ENCODE measurements around the gene C11orf97. TPM values are rescaled to one million over a fixed set of nuclear protein-coding genes. Genes with fewer than 3 reads are reported as not detected.
"Not testable (repeated sequence)": the region's sequence is repeated elsewhere in the genome, so short reads cannot be mapped to it uniquely, and the experiment has no call there.

The C11orf97 gene
- total RNA-seq, 2 experiments from 2014 or later = not detected

- ATAC-seq (no peak), DNase-seq (no peak)
- Mint-ChIP-seq H3K36me3 (ENCODE audit: low read depth) (peaks cover 24% of the 10 kb centered on the region), H3K4me3 (no peak overlapping the region), H3K4me1 (peaks cover 3% of the 10 kb centered on the region), H3K9me3 (ENCODE audit: low read depth) (no peaks in the 10 kb centered on the region), H3K27me3 (no peaks in the 10 kb centered on the region), H3K27ac (no peak overlapping the region)
- intact Hi-C loops (cut with DNase I, micrococcal nuclease) = loop anchor here (10.0 kb wide), 2 partner anchors 577 to 1557 kb away; no protein-coding TSS in a partner anchor
- ChIA-PET CTCF (interaction anchor here (0.7 to 1.0 kb wide), 2 partner anchors 9 to 607 kb away, joined by 3 to 4 read pairs; no protein-coding TSS in a partner anchor), POLR2A (no interaction called here)
Observed at GRCh38 chr11:94501522-94501921, 10.7 kb upstream of the C11orf97 start.

GRCh38 chr11:94504689-94505293 lies 7.5 kb upstream of the C11orf97 start:
- DNase-seq (no peak), ATAC-seq (peak; percentile 72)
- Mint-ChIP-seq H3K27ac (no peak overlapping the region), H3K27me3 (peaks cover 3% of the 10 kb centered on the region), H3K4me1 (no peaks in the 10 kb centered on the region), H3K9me3 (ENCODE audit: low read depth) (no peaks in the 10 kb centered on the region), H3K36me3 (ENCODE audit: low read depth) (peaks cover 2% of the 10 kb centered on the region), H3K4me3 (no peak overlapping the region)
- intact Hi-C loops (cut with DNase I, micrococcal nuclease) = loop anchor here (1.0 to 10.0 kb wide), 7 partner anchors 179 to 1560 kb away; no protein-coding TSS in a partner anchor
- ChIA-PET POLR2A (no interaction called here), CTCF (interaction anchor here (0.6 to 2.9 kb wide), 20 partner anchors 10 to 1276 kb away, joined by 3 to 23 read pairs (median 3); partner anchors contain the start of gene PANX1)

GRCh38 chr11:94506513-94506912 lies 5.7 kb upstream of the C11orf97 start:
- H3K4me3 Mint-ChIP-seq; H3K27me3 Mint-ChIP-seq; H3K27ac Mint-ChIP-seq; H3K36me3 Mint-ChIP-seq (ENCODE audit: low read depth); ATAC-seq; H3K4me1 Mint-ChIP-seq; DNase-seq; POLR2A ChIA-PET; H3K9me3 Mint-ChIP-seq (ENCODE audit: low read depth): not testable (repeated sequence)
- intact Hi-C loops (cut with DNase I, micrococcal nuclease) = loop anchor here (1.0 to 10.0 kb wide), 3 partner anchors 335 to 1562 kb away; no protein-coding TSS in a partner anchor
- CTCF ChIA-PET = interaction anchor here (0.8 to 1.1 kb wide), 3 partner anchors 10 to 612 kb away, joined by 3 to 4 read pairs (median 3); no protein-coding TSS in a partner anchor

- Mint-ChIP-seq H3K4me3 (no peak overlapping the region), H3K9me3 (ENCODE audit: low read depth) (no peaks in the 10 kb centered on the region), H3K27ac (no peak overlapping the region), H3K4me1 (peaks cover 6% of the 10 kb centered on the region), H3K36me3 (ENCODE audit: low read depth) (no peaks in the 10 kb centered on the region), H3K27me3 (peaks cover 11% of the 10 kb centered on the region)
- ChIA-PET POLR2A (no interaction called here), CTCF (interaction anchor here (0.8 to 1.4 kb wide), 3 partner anchors 15 to 612 kb away, joined by 3 to 7 read pairs (median 3); no protein-coding TSS in a partner anchor)
- no peak for DNase-seq
- no peak for ATAC-seq
- intact Hi-C loops (cut with DNase I, micrococcal nuclease) = loop anchor here (10.0 kb wide), 2 partner anchors 583 to 1563 kb away; no protein-coding TSS in a partner anchor
Observed at GRCh38 chr11:94507485-94507884, 4.8 kb upstream of the C11orf97 start.

- Mint-ChIP-seq H3K4me3 (no peak overlapping the region), H3K9me3 (ENCODE audit: low read depth) (no peaks in the 10 kb centered on the region), H3K27ac (no peak overlapping the region), H3K4me1 (peaks cover 9% of the 10 kb centered on the region), H3K27me3 (peaks cover 22% of the 10 kb centered on the region), H3K36me3 (ENCODE audit: low read depth) (no peaks in the 10 kb centered on the region)
- intact Hi-C loops (cut with DNase I, micrococcal nuclease) = loop anchor here in 1 of 2 experiments (2.0 kb wide), 1 partner anchor 30 kb away; the partner anchor contains the start of gene FUT4
- ATAC-seq (no peak), DNase-seq (no peak)
- CTCF ChIA-PET = interaction anchor here (1.1 to 1.5 kb wide), 2 partner anchors 9 to 10 kb away, joined by 4 read pairs; no protein-coding TSS in a partner anchor
- POLR2A ChIA-PET = no interaction called here
Observed at GRCh38 chr11:94513091-94513490, 830 bp downstream of the C11orf97 start.

- intact Hi-C loops (cut with DNase I, micrococcal nuclease) = no loop called here
- Mint-ChIP-seq H3K36me3 (ENCODE audit: low read depth) (no peaks in the 10 kb centered on the region), H3K27me3 (peaks cover 18% of the 10 kb centered on the region)
Observed at GRCh38 chr11:94515398-94515797, 3.1 kb downstream of the C11orf97 start.

GRCh38 chr11:94516725-94517124 lies 4.5 kb downstream of the C11orf97 start:
- no peak overlapping the region for H3K4me3 Mint-ChIP-seq
- peaks cover 17% of the 10 kb centered on the region for H3K27me3 Mint-ChIP-seq
- CTCF ChIA-PET = interaction anchor here (0.8 to 2.8 kb wide), 6 partner anchors 10 to 917 kb away, joined by 3 to 15 read pairs (median 3); no protein-coding TSS in a partner anchor
- intact Hi-C loops (cut with DNase I, micrococcal nuclease) = no loop called here
- DNase-seq (no peak), ATAC-seq (no peak)
- peaks cover 9% of the 10 kb centered on the region for H3K4me1 Mint-ChIP-seq
- H3K27ac Mint-ChIP-seq = no peak overlapping the region
- no peaks in the 10 kb centered on the region for H3K36me3 Mint-ChIP-seq (ENCODE audit: low read depth)
- no peaks in the 10 kb centered on the region for H3K9me3 Mint-ChIP-seq (ENCODE audit: low read depth)
- POLR2A ChIA-PET = no interaction called here

More at GRCh38 chr11:94515398-94515797, 3.1 kb downstream of the C11orf97 start:
- Mint-ChIP-seq H3K4me3 (no peak overlapping the region), H3K27ac (no peak overlapping the region), H3K4me1 (peaks cover 9% of the 10 kb centered on the region), H3K9me3 (ENCODE audit: low read depth) (no peaks in the 10 kb centered on the region)
- DNase-seq (no peak), ATAC-seq (no peak)
- POLR2A ChIA-PET = no interaction called here
- CTCF ChIA-PET = interaction anchor here (0.6 to 1.2 kb wide), 4 partner anchors 8 to 344 kb away, joined by 3 to 4 read pairs (median 3); no protein-coding TSS in a partner anchor

GRCh38 chr11:94518300-94518699 lies 6.0 kb downstream of the C11orf97 start:
- H3K27ac Mint-ChIP-seq = no peak overlapping the region
- intact Hi-C loops (cut with DNase I, micrococcal nuclease) = loop anchor here in 1 of 2 experiments (2.0 kb wide), 1 partner anchor 379 kb away; no protein-coding TSS in a partner anchor
- H3K4me1 Mint-ChIP-seq = no peaks in the 10 kb centered on the region
- no peaks in the 10 kb centered on the region for H3K9me3 Mint-ChIP-seq (ENCODE audit: low read depth)
- ChIA-PET POLR2A (interaction anchor here (0.7 kb wide), 1 partner anchor 322 kb away, joined by 3 read pairs; no protein-coding TSS in a partner anchor), CTCF (interaction anchor here (0.6 to 2.8 kb wide), 2 partner anchors 13 to 383 kb away, joined by 3 to 15 read pairs; no protein-coding TSS in a partner anchor)
- DNase-seq = no peak
- H3K36me3 Mint-ChIP-seq (ENCODE audit: low read depth) = no peaks in the 10 kb centered on the region
- ATAC-seq = no peak
- H3K4me3 Mint-ChIP-seq = no peak overlapping the region
- H3K27me3 Mint-ChIP-seq = peaks cover 8% of the 10 kb centered on the region

GRCh38 chr11:94519478-94520084 lies 7.3 kb downstream of the C11orf97 start:
- CTCF ChIA-PET = interaction anchor here (0.5 to 3.0 kb wide), 17 partner anchors 8 to 408 kb away, joined by 3 to 11 read pairs (median 4); no protein-coding TSS in a partner anchor
- no peaks in the 10 kb centered on the region for H3K9me3 Mint-ChIP-seq (ENCODE audit: low read depth)
- peak; percentile 30 for ATAC-seq
- POLR2A ChIA-PET = no interaction called here
- DNase-seq = no peak
- no peak overlapping the region for H3K27ac Mint-ChIP-seq
- H3K36me3 Mint-ChIP-seq (ENCODE audit: low read depth) = no peaks in the 10 kb centered on the region
- intact Hi-C loops (cut with DNase I, micrococcal nuclease) = loop anchor here (1.0 to 5.0 kb wide), 4 partner anchors 84 to 1908 kb away; no protein-coding TSS in a partner anchor
- peaks cover 12% of the 10 kb centered on the region for H3K27me3 Mint-ChIP-seq
- no peaks in the 10 kb centered on the region for H3K4me1 Mint-ChIP-seq
- no peak overlapping the region for H3K4me3 Mint-ChIP-seq

GRCh38 chr11:94521684-94522083 lies 9.4 kb downstream of the C11orf97 start:
- CTCF ChIA-PET = interaction anchor here (1.4 to 3.0 kb wide), 4 partner anchors 10 to 1200 kb away, joined by 3 to 8 read pairs (median 4); no protein-coding TSS in a partner anchor
- Mint-ChIP-seq H3K27me3 (peaks cover 5% of the 10 kb centered on the region), H3K36me3 (ENCODE audit: low read depth) (no peaks in the 10 kb centered on the region), H3K4me1 (no peaks in the 10 kb centered on the region), H3K4me3 (no peak overlapping the region), H3K9me3 (ENCODE audit: low read depth) (no peaks in the 10 kb centered on the region), H3K27ac (no peak overlapping the region)
- intact Hi-C loops (cut with DNase I, micrococcal nuclease) = loop anchor here in 1 of 2 experiments (5.0 kb wide), 1 partner anchor 1906 kb away; no protein-coding TSS in a partner anchor
- no peak for ATAC-seq
- DNase-seq = no peak
- POLR2A ChIA-PET = interaction anchor here (1.1 kb wide), 1 partner anchor 39 kb away, joined by 4 read pairs; no protein-coding TSS in a partner anchor

GRCh38 chr11:94524341-94524740 lies 12.1 kb downstream of the C11orf97 start:
- H3K4me3 Mint-ChIP-seq = no peak overlapping the region
- H3K36me3 Mint-ChIP-seq (ENCODE audit: low read depth) = no peaks in the 10 kb centered on the region
- H3K9me3 Mint-ChIP-seq (ENCODE audit: low read depth) = no peaks in the 10 kb centered on the region
- H3K27ac Mint-ChIP-seq = no peak overlapping the region
- DNase-seq (no peak), ATAC-seq (no peak)
- H3K4me1 Mint-ChIP-seq = no peaks in the 10 kb centered on the region
- intact Hi-C loops (cut with DNase I, micrococcal nuclease) = loop anchor here in 1 of 2 experiments (5.0 kb wide), 1 partner anchor 1903 kb away; no protein-coding TSS in a partner anchor
- POLR2A ChIA-PET = no interaction called here
- CTCF ChIA-PET = no interaction called here
- H3K27me3 Mint-ChIP-seq = peaks cover 9% of the 10 kb centered on the region
